ENCODE results near the gene PRDM16. TPM values are rescaled to one million over a fixed set of nuclear protein-coding genes. Genes with fewer than 3 reads are reported as not detected.

PRDM16 gene
- total and polyA plus RNA-seq, 5 experiments from 2014 or later: not detected

- Mint-ChIP-seq H3K27ac (no peak overlapping the region), H3K36me3 (no peaks in the 10 kb centered on the region), H3K9me3 (peaks cover 0 to 11% (median 4%) of the 10 kb centered on the region in 9 donors), H3K4me1 (peaks cover 0 to 3% (median 0%) of the 10 kb centered on the region in 4 donors), H3K4me3 (no peak overlapping the region), H3K27me3 (peaks cover 0 to 15% (median 5%) of the 10 kb centered on the region in 5 donors)
- ATAC-seq (no peak), DNase-seq (no peak)
- POLR2A ChIA-PET: no interaction called here
These were observed 190.0 kb downstream of the PRDM16 start for GRCh38 chr1:3259020-3259419.

GRCh38 chr1:3261007-3261968, 192.3 kb downstream of the PRDM16 start:
- no peak for DNase-seq
- peaks cover 0 to 11% (median 4%) of the 10 kb centered on the region in 9 donors for H3K9me3 Mint-ChIP-seq
- H3K27me3 Mint-ChIP-seq: peaks cover 0 to 22% (median 11%) of the 10 kb centered on the region in 5 donors
- H3K27ac Mint-ChIP-seq: no peak overlapping the region
- ATAC-seq: no peak
- peak overlapping the region in 1 of 10 donors; percentile 20 for H3K4me3 Mint-ChIP-seq
- POLR2A ChIA-PET: no interaction called here
- no peaks in the 10 kb centered on the region for H3K36me3 Mint-ChIP-seq
- peaks cover 0 to 3% (median 0%) of the 10 kb centered on the region in 4 donors for H3K4me1 Mint-ChIP-seq

GRCh38 chr1:3261969-3262579, 193.1 kb downstream of the PRDM16 start:
- Mint-ChIP-seq H3K36me3 (no peaks in the 10 kb centered on the region), H3K4me3 (no peak overlapping the region), H3K9me3 (peaks cover 0 to 11% (median 4%) of the 10 kb centered on the region in 9 donors), H3K4me1 (peaks cover 0 to 3% (median 0%) of the 10 kb centered on the region in 4 donors), H3K27me3 (peaks cover 0 to 25% (median 11%) of the 10 kb centered on the region in 5 donors), H3K27ac (no peak overlapping the region)
- DNase-seq (no peak), ATAC-seq (no peak)
- POLR2A ChIA-PET: no interaction called here

- H3K4me3 Mint-ChIP-seq: no peak overlapping the region
- H3K27me3 Mint-ChIP-seq: peaks cover 0 to 27% (median 11%) of the 10 kb centered on the region in 5 donors
- H3K27ac Mint-ChIP-seq: peak overlapping the region in 1 of 10 donors; percentile 56
- H3K9me3 Mint-ChIP-seq: peaks cover 0 to 11% (median 4%) of the 10 kb centered on the region in 9 donors
- ATAC-seq: no peak
- H3K36me3 Mint-ChIP-seq: no peaks in the 10 kb centered on the region
- POLR2A ChIA-PET: no interaction called here
- no peak for DNase-seq
- H3K4me1 Mint-ChIP-seq: peaks cover 0 to 3% (median 0%) of the 10 kb centered on the region in 4 donors
These were observed 193.8 kb downstream of the PRDM16 start for GRCh38 chr1:3262681-3263286.

GRCh38 chr1:3263790-3264189, 194.8 kb downstream of the PRDM16 start:
- DNase-seq: no peak
- Mint-ChIP-seq H3K4me3 (no peak overlapping the region), H3K9me3 (peaks cover 0 to 11% (median 4%) of the 10 kb centered on the region in 9 donors), H3K4me1 (peaks cover 0 to 3% (median 0%) of the 10 kb centered on the region in 4 donors), H3K36me3 (no peaks in the 10 kb centered on the region), H3K27ac (no peak overlapping the region), H3K27me3 (peaks cover 0 to 21% (median 11%) of the 10 kb centered on the region in 5 donors)
- POLR2A ChIA-PET: no interaction called here
- ATAC-seq: no peak

GRCh38 chr1:3264456-3264855, 195.5 kb downstream of the PRDM16 start:
- DNase-seq (no peak), ATAC-seq (no peak)
- no peak overlapping the region for H3K27ac Mint-ChIP-seq
- POLR2A ChIA-PET: no interaction called here
- H3K4me3 Mint-ChIP-seq: no peak overlapping the region
- H3K9me3 Mint-ChIP-seq: peaks cover 0 to 11% (median 4%) of the 10 kb centered on the region in 9 donors
- H3K36me3 Mint-ChIP-seq: no peaks in the 10 kb centered on the region
- H3K4me1 Mint-ChIP-seq: peaks cover 0 to 3% (median 0%) of the 10 kb centered on the region in 4 donors
- peaks cover 0 to 20% (median 10%) of the 10 kb centered on the region in 5 donors for H3K27me3 Mint-ChIP-seq

GRCh38 chr1:3265835-3266805, 197.1 kb downstream of the PRDM16 start:
- Mint-ChIP-seq H3K36me3 (no peaks in the 10 kb centered on the region), H3K4me1 (no peaks in the 10 kb centered on the region), H3K27me3 (peaks cover 0 to 16% (median 10%) of the 10 kb centered on the region in 5 donors), H3K27ac (no peak overlapping the region), H3K9me3 (no peaks in the 10 kb centered on the region), H3K4me3 (no peak overlapping the region)
- ATAC-seq: no peak
- POLR2A ChIA-PET: no interaction called here
- DNase-seq: no peak

GRCh38 chr1:3266870-3267549, 198.0 kb downstream of the PRDM16 start:
- Mint-ChIP-seq H3K4me3 (no peak overlapping the region), H3K36me3 (no peaks in the 10 kb centered on the region), H3K4me1 (no peaks in the 10 kb centered on the region), H3K27ac (no peak overlapping the region), H3K9me3 (no peaks in the 10 kb centered on the region), H3K27me3 (peaks cover 0 to 16% (median 9%) of the 10 kb centered on the region in 5 donors)
- ATAC-seq: no peak
- POLR2A ChIA-PET: no interaction called here
- no peak for DNase-seq

- H3K27ac Mint-ChIP-seq: peak overlapping the region in 1 of 10 donors; percentile 53
- no peaks in the 10 kb centered on the region for H3K9me3 Mint-ChIP-seq
- POLR2A ChIA-PET: no interaction called here
- H3K4me3 Mint-ChIP-seq: no peak overlapping the region
- no peaks in the 10 kb centered on the region for H3K4me1 Mint-ChIP-seq
- peaks cover 0 to 16% (median 9%) of the 10 kb centered on the region in 5 donors for H3K27me3 Mint-ChIP-seq
- ATAC-seq (no peak), DNase-seq (no peak)
- no peaks in the 10 kb centered on the region for H3K36me3 Mint-ChIP-seq
These were observed 198.7 kb downstream of the PRDM16 start for GRCh38 chr1:3267550-3268270.

- POLR2A ChIA-PET: no interaction called here
- DNase-seq (no peak), ATAC-seq (no peak)
- H3K27ac Mint-ChIP-seq: peak overlapping the region in 1 of 10 donors; percentile 53
- H3K4me1 Mint-ChIP-seq: no peaks in the 10 kb centered on the region
- H3K27me3 Mint-ChIP-seq: peaks cover 0 to 16% (median 9%) of the 10 kb centered on the region in 5 donors
- no peaks in the 10 kb centered on the region for H3K9me3 Mint-ChIP-seq
- H3K36me3 Mint-ChIP-seq: no peaks in the 10 kb centered on the region
- no peak overlapping the region for H3K4me3 Mint-ChIP-seq
These were observed 199.3 kb downstream of the PRDM16 start for GRCh38 chr1:3268281-3268680.

Measured in naive thymus-derived CD8-positive, alpha-beta T cell (primary cell).